ENCODE results near the gene RUVBL1. TPM values are rescaled to one million over a fixed set of nuclear protein-coding genes. Genes with fewer than 3 reads are reported as not detected.

RUVBL1 gene
- total RNA-seq, 4 donors from 2014 or later = 9.7 to 38.4 (median 16.6) TPM

DNA sequence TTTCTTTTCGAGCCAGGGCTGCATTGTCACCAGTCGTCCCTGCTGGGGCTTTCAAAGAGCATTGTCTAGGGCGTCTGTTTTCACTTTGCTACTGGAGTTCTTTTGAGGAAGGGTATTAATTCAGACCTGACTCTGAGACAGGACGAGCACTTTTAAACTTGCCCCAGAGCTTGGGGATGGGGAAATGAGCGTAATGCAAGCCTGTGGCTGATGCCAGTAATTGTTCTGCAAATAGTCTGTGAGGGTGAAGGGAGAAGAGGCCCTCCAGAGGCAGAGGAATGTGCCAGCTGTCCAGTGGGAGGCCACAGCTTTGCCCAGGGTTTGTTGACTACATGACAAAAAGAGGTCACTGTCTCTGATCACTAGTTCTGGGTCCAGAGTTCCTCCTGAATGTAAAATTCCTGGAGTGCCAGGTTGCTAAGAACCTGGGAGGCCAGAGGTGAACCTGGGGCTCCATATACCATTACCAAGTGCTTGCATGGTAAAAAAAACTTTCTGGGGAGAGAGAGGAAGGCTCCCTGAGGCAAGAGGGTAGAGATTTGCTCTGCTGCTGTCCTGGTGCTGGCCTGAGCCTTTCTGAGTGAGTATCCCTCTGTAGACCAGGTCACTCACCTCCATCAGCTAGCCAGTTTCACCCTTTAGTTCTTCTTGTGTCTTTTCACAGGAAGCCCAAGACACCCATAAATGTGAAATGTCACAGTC is 44.5 kb upstream of the RUVBL1 start:
- Histone ChIP-seq H3K4me1 (no peaks in the 10 kb centered on the region), H3K27me3 (no peaks in the 10 kb centered on the region), H3K4me3 (no peak overlapping the region), H3K27ac (no peak overlapping the region), H3K36me3 (no peaks in the 10 kb centered on the region), H3K9me3 (no peaks in the 10 kb centered on the region)
- TF ChIP-seq, protein P1, sequence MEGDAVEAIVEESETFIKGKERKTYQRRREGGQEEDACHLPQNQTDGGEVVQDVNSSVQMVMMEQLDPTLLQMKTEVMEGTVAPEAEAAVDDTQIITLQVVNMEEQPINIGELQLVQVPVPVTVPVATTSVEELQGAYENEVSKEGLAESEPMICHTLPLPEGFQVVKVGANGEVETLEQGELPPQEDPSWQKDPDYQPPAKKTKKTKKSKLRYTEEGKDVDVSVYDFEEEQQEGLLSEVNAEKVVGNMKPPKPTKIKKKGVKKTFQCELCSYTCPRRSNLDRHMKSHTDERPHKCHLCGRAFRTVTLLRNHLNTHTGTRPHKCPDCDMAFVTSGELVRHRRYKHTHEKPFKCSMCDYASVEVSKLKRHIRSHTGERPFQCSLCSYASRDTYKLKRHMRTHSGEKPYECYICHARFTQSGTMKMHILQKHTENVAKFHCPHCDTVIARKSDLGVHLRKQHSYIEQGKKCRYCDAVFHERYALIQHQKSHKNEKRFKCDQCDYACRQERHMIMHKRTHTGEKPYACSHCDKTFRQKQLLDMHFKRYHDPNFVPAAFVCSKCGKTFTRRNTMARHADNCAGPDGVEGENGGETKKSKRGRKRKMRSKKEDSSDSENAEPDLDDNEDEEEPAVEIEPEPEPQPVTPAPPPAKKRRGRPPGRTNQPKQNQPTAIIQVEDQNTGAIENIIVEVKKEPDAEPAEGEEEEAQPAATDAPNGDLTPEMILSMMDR (IDR thresholded peaks at IDR 0.05) = no peak
- no peak for TF ChIP-seq POLR2A (IDR thresholded peaks at IDR 0.05)
- DNase-seq = no peak
- intact Hi-C loops (cut with DNase I; ENCODE audit: low total_unique reads) = no loop called here

GRCh38 chr3:128167646-128167972 is 44.0 kb upstream of the RUVBL1 start:
- Histone ChIP-seq H3K9me3 (no peaks in the 10 kb centered on the region), H3K4me3 (no peak overlapping the region), H3K27ac (no peak overlapping the region), H3K27me3 (no peaks in the 10 kb centered on the region), H3K36me3 (no peaks in the 10 kb centered on the region), H3K4me1 (no peaks in the 10 kb centered on the region)
- TF ChIP-seq, protein P1 (IDR thresholded peaks at IDR 0.05) = no peak
- TF ChIP-seq POLR2A (IDR thresholded peaks at IDR 0.05) = no peak
- intact Hi-C loops (cut with DNase I; ENCODE audit: low total_unique reads) = no loop called here
- no peak for DNase-seq

- Histone ChIP-seq H3K36me3 (no peaks in the 10 kb centered on the region), H3K9me3 (no peaks in the 10 kb centered on the region), H3K27ac (no peak overlapping the region), H3K4me1 (no peaks in the 10 kb centered on the region), H3K27me3 (no peaks in the 10 kb centered on the region), H3K4me3 (no peak overlapping the region)
- TF ChIP-seq, protein P1 (IDR thresholded peaks at IDR 0.05) = no peak
- no peak for TF ChIP-seq POLR2A (IDR thresholded peaks at IDR 0.05)
- no peak for DNase-seq
- intact Hi-C loops (cut with DNase I; ENCODE audit: low total_unique reads) = no loop called here
Observed at GRCh38 chr3:128166971-128167453, 43.4 kb upstream of the RUVBL1 start.

DNA sequence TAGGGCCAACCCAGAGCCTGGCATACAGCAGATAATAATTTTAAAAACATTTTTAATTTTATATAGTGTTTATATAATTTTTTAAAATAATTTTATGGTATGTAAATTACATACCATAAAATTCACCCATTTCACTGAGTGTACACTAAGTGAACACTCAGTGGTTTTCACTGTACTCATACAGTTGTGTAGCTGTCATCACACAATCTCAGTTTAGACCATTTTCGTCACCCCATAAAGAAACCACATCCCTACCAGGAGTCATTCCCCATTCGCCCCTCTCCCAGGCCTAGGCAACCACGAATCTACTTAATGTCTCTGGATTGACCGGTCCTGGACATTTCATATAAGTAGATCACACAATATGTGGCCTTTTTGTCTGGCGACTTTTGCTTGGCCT is 39.8 kb upstream of the RUVBL1 start:
- TF ChIP-seq, protein P1 (IDR thresholded peaks at IDR 0.05) = no peak
- no peak for TF ChIP-seq POLR2A (IDR thresholded peaks at IDR 0.05)
- no peaks in the 10 kb centered on the region for H3K27me3 ChIP-seq
- no peak overlapping the region for H3K27ac ChIP-seq
- DNase-seq = no peak
- no peaks in the 10 kb centered on the region for H3K36me3 ChIP-seq
- no peaks in the 10 kb centered on the region for H3K4me1 ChIP-seq
- intact Hi-C loops (cut with DNase I; ENCODE audit: low total_unique reads) = no loop called here
- H3K4me3 ChIP-seq = no peak overlapping the region
- no peaks in the 10 kb centered on the region for H3K9me3 ChIP-seq

DNA sequence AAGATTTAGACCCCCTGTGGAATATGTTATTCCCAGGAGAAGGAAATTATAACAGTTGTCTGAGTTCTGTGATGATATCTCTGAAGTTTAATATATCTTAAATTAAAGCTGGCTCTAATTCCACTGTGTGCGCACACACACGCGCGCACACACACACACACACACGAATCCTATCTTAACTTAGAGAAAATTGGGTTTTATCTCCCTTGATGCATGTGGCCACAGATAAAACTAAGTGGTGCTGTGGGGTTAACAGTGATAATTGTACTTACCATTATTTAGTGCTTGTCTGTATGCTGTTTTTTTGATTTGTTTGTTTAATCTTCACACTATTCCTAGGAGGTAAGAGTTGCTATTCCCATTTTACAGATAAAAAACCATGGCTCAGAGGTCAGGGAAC is 37.0 kb upstream of the RUVBL1 start:
- intact Hi-C loops (cut with DNase I; ENCODE audit: low total_unique reads) = no loop called here
- Histone ChIP-seq H3K27ac (no peak overlapping the region), H3K4me1 (no peaks in the 10 kb centered on the region), H3K36me3 (no peaks in the 10 kb centered on the region), H3K4me3 (no peak overlapping the region), H3K27me3 (no peaks in the 10 kb centered on the region), H3K9me3 (no peaks in the 10 kb centered on the region)
- no peak for TF ChIP-seq POLR2A (IDR thresholded peaks at IDR 0.05)
- TF ChIP-seq, protein P1 (IDR thresholded peaks at IDR 0.05) = no peak
- no peak for DNase-seq

Measured in uterus (tissue), 4 donors.